ENCODE measurements around the gene SPRYD7.

Gene SPRYD7

DNA sequence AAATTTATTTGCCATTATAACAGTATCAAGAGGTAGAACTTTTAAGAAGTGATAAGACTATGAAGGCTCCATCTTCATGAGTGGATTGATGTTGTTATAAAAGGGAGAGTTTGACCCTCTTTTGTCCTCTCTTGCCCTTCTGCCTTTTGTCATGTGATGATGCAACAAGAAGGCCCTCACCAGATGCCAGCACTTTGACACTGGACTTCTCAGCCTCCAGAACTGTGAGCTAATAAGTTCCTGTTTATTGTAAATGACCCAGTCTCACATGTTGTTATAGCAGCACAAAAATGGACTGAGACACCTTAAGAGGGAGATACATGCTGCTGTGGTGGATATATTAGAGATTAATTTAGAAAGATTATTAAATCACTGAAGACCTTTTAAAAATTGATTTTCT lies 71.6 kb downstream of the SPRYD7 start:
- DNase-seq (ENCODE audit: low read depth): no peak
- TF ChIP-seq, protein P1, sequence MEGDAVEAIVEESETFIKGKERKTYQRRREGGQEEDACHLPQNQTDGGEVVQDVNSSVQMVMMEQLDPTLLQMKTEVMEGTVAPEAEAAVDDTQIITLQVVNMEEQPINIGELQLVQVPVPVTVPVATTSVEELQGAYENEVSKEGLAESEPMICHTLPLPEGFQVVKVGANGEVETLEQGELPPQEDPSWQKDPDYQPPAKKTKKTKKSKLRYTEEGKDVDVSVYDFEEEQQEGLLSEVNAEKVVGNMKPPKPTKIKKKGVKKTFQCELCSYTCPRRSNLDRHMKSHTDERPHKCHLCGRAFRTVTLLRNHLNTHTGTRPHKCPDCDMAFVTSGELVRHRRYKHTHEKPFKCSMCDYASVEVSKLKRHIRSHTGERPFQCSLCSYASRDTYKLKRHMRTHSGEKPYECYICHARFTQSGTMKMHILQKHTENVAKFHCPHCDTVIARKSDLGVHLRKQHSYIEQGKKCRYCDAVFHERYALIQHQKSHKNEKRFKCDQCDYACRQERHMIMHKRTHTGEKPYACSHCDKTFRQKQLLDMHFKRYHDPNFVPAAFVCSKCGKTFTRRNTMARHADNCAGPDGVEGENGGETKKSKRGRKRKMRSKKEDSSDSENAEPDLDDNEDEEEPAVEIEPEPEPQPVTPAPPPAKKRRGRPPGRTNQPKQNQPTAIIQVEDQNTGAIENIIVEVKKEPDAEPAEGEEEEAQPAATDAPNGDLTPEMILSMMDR (conservative IDR thresholded peaks at IDR 0.05; ENCODE audit: low read length): no peak

More for the DNA sequence above, 71.6 kb downstream of the SPRYD7 start:
- no peak overlapping the region for H3K4me3 ChIP-seq (ENCODE audit: low read length)

All from AG10803 (cell line).